Small intestine (tissue), 7 donors: ENCODE results near the gene PDE7B. TPM values are rescaled to one million over a fixed set of nuclear protein-coding genes. Genes with fewer than 3 reads are reported as not detected.

Experiments used
- DNase-seq, 2 donors: peaks; one replicate each; pipeline versions ENCODE4 v3.0.0 to v3.0.0-alpha.2; 2013
- FAIRE-seq: peaks from 2 replicates; lab custom pipeline; 2012; peaks lifted over from hg19 to GRCh38; lab: Jason Lieb, UNC
- H3K27ac ChIP-seq, 3 donors: one replicate each; pipeline ENCODE4 v1.5.1; 2013; ENCODE audit warnings: low read length in 2 of 3, mild to moderate bottlenecking in 2 of 3, control low read depth in 1 of 3, inconsistent platforms in 1 of 3, low read depth in 1 of 3, moderate library complexity in 1 of 3
- H3K27me3 ChIP-seq, 3 donors: one replicate each; pipeline ENCODE4 v1.6.1; 2013; ENCODE audit warnings: low read length in 3 of 3, inconsistent platforms in 1 of 3; ENCODE audit not compliant: control insufficient read depth in 3 of 3, insufficient read depth in 3 of 3
- H3K36me3 ChIP-seq, 3 donors: one replicate each; pipeline ENCODE4 v1.6.1; 2013; ENCODE audit warnings: low read length in 3 of 3, inconsistent platforms in 1 of 3, low read depth in 1 of 3, mild to moderate bottlenecking in 1 of 3, moderate library complexity in 1 of 3; ENCODE audit not compliant: control insufficient read depth in 3 of 3, insufficient read depth in 2 of 3
- H3K4me1 ChIP-seq, 3 donors: one replicate each; pipeline ENCODE4 v1.6.1; 2013; ENCODE audit warnings: low read length in 2 of 3, inconsistent platforms in 1 of 3, low read depth in 1 of 3, mild to moderate bottlenecking in 1 of 3, moderate library complexity in 1 of 3; ENCODE audit not compliant: control insufficient read depth in 3 of 3, insufficient read depth in 2 of 3
- H3K4me3 ChIP-seq, 3 donors: one replicate each; pipeline ENCODE4 v1.5.1; 2013; ENCODE audit warnings: low read length in 3 of 3, control low read depth in 1 of 3, inconsistent platforms in 1 of 3, low read depth in 1 of 3, mild to moderate bottlenecking in 1 of 3, moderate library complexity in 1 of 3
- H3K9me3 ChIP-seq, 2 donors: one replicate each; pipeline ENCODE4 v1.6.1; 2013; ENCODE audit warnings: low read depth in 1 of 2, low read length in 1 of 2; ENCODE audit not compliant: control insufficient read depth in 2 of 2, insufficient read depth in 1 of 2
- WGBS, 3 donors: extraction: QIAGEN DNeasy Blood & Tissue Kit; methylation state at CpG; one replicate each; pipeline ENCODE4 v1.1.7; 2013; 5-methylcytosine and 5-hydroxymethylcytosine counted together
- polyA plus RNA-seq, 4 donors: library from polyadenylated mRNA; stranded (reverse) in 3 of 4; unstranded in 1 of 4; fragments of 200-250 nt in 3 of 4; fragments of 120-200 nt in 1 of 4; gene quantifications; one replicate each; pipeline versions ENCODE4 v1.2.1 to v1.2.3, GENCODE V29; 2013
- donor health status: healthy with polysubstance abuse.
- donor health status: control.
- donor health status: control.
- donor health status: Bipolar disorder and iron deficiency.
- donor health status: healthy.

The PDE7B gene
- polyA plus RNA-seq, 4 donors, result 0.22 to 1.4 (median 0.82) TPM

DNA sequence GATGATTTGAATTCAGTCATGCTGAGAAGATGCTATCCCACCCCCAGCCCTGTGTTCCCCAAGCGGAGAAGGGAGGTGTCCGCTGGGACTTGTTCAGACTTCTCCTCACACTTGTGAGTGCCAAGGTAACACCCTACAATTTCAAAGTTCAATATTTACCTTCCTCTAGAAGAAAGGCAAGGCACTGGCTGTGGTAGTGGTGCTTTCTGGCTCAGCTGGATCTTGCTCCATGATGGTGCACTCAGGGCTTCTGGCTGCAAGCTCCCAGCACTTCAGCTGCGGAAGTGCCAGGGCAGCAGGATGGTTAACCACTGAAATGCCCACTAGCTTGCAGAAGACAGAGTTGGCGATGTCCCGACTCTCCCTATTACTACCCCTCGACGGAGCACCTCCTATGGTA lies 263.2 kb downstream of the PDE7B start:
- no peak for FAIRE-seq

GRCh38 chr6:136115941-136116340 lies 264.4 kb downstream of the PDE7B start:
- Histone ChIP-seq H3K9me3 (no peaks in the 10 kb centered on the region), H3K36me3 (no peaks in the 10 kb centered on the region), H3K4me1 (peaks cover 0 to 3% (median 0%) of the 10 kb centered on the region in 3 donors), H3K27ac (no peak overlapping the region), H3K4me3 (no peak overlapping the region), H3K27me3 (no peaks in the 10 kb centered on the region)
- WGBS, 3 donors, result 28 to 67% (median 35%) methylated on average over 1 of the region's 1 CpG
- FAIRE-seq, result no peak
- DNase-seq, result no peak

More for the DNA sequence above, 263.2 kb downstream of the PDE7B start:
- no peaks in the 10 kb centered on the region for H3K27me3 ChIP-seq
- no peak for DNase-seq
- H3K4me3 ChIP-seq, result no peak overlapping the region
- 92 to 94% (median 93%) methylated on average over 7 of the region's 7 CpGs for WGBS, 3 donors
- no peak overlapping the region for H3K27ac ChIP-seq
- no peaks in the 10 kb centered on the region for H3K36me3 ChIP-seq
- no peaks in the 10 kb centered on the region for H3K9me3 ChIP-seq
- H3K4me1 ChIP-seq, result peaks cover 0 to 3% (median 0%) of the 10 kb centered on the region in 3 donors

GRCh38 chr6:136117081-136117480 lies 265.6 kb downstream of the PDE7B start:
- no peaks in the 10 kb centered on the region for H3K36me3 ChIP-seq
- H3K4me3 ChIP-seq, result no peak overlapping the region
- 63 to 76% (median 67%) methylated on average over 2 of the region's 2 CpGs for WGBS, 3 donors
- H3K9me3 ChIP-seq, result no peaks in the 10 kb centered on the region
- DNase-seq, result no peak
- no peak overlapping the region for H3K27ac ChIP-seq
- H3K27me3 ChIP-seq, result no peaks in the 10 kb centered on the region
- peaks cover 0 to 3% (median 0%) of the 10 kb centered on the region in 3 donors for H3K4me1 ChIP-seq
- no peak for FAIRE-seq

DNA sequence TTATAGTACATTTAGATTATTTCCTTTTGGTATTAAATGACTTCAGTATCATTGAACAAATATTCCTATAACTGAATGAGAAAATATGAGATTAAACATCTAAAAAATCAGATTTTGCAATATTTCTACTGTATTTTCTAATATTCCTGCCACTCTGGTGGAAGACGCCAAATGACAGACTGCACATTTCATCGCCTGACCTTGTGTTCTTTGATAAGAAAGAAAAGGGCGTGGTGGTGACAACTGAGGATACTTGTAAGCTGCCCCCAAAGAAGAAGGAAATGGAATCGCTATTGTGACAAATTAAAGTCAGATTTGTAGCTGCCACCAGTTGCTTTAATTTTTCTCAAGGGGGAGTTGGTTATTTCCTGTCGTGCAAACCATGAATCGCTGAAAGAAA lies 267.3 kb downstream of the PDE7B start:
- no peaks in the 10 kb centered on the region for H3K9me3 ChIP-seq
- no peaks in the 10 kb centered on the region for H3K36me3 ChIP-seq
- H3K4me1 ChIP-seq, result peaks cover 0 to 3% (median 0%) of the 10 kb centered on the region in 3 donors
- H3K4me3 ChIP-seq, result no peak overlapping the region
- no peaks in the 10 kb centered on the region for H3K27me3 ChIP-seq
- FAIRE-seq (no peak), DNase-seq (no peak)
- no peak overlapping the region for H3K27ac ChIP-seq
- 74 to 89% (median 83%) methylated on average over 6 of the region's 6 CpGs for WGBS, 3 donors

DNA sequence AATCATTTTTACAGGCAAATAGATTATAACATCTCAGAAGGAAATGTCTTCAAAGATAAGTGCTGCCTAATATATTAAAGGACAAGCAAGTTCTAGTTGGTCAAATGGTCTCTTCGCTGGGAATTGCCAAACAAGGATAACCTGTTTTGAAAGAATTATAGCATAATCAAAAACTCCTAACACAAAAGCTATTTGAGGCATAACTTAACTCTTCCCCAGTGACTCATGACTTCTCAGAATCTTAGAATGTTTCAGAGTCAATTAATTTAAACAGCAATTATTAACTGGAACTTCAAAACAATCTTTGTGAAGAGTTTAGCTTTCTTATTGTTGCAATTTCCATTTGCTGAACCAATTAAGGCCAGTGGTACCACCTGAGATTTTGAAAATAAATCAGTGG lies 272.0 kb downstream of the PDE7B start:
- no peak overlapping the region for H3K4me3 ChIP-seq
- no peaks in the 10 kb centered on the region for H3K36me3 ChIP-seq
- DNase-seq (no peak), FAIRE-seq (no peak)
- H3K9me3 ChIP-seq, result no peaks in the 10 kb centered on the region
- no peaks in the 10 kb centered on the region for H3K27me3 ChIP-seq
- 59 to 74% (median 64%) methylated on average over 1 of the region's 1 CpG for WGBS, 3 donors
- no peaks in the 10 kb centered on the region for H3K4me1 ChIP-seq
- no peak overlapping the region for H3K27ac ChIP-seq

DNA sequence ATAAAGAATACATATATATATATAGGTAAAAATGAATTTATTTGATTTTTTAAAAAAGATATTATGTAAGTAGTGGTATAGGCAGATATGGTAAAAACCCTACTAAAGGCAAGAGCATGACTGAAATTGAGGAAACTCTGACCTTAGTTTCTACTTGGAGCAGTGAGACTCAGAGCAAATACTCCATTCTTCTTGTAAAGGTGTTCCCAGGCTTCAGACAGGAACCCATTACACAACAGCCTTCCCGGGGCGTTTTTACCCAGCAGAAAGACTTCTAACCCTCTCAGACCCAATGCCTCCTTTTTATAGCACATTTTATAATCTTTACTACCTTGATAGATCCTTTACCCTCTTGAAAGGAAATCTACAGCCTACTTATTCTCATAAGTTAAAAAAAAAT lies 274.1 kb downstream of the PDE7B start:
- no peaks in the 10 kb centered on the region for H3K9me3 ChIP-seq
- DNase-seq (no peak), FAIRE-seq (no peak)
- no peaks in the 10 kb centered on the region for H3K4me1 ChIP-seq
- H3K27ac ChIP-seq, result no peak overlapping the region
- H3K36me3 ChIP-seq, result no peaks in the 10 kb centered on the region
- H3K27me3 ChIP-seq, result no peaks in the 10 kb centered on the region
- WGBS, 3 donors, result 78 to 93% (median 81%) methylated on average over 2 of the region's 2 CpGs
- no peak overlapping the region for H3K4me3 ChIP-seq

- H3K9me3 ChIP-seq, result no peaks in the 10 kb centered on the region
- H3K4me3 ChIP-seq, result no peak overlapping the region
- 30 to 53% (median 40%) methylated on average over 2 of the region's 2 CpGs for WGBS, 3 donors
- no peaks in the 10 kb centered on the region for H3K27me3 ChIP-seq
- no peak overlapping the region for H3K27ac ChIP-seq
- FAIRE-seq (no peak), DNase-seq (no peak)
- H3K4me1 ChIP-seq, result no peaks in the 10 kb centered on the region
- no peaks in the 10 kb centered on the region for H3K36me3 ChIP-seq
Observed at GRCh38 chr6:136127873-136128272, 276.4 kb downstream of the PDE7B start.

- Histone ChIP-seq H3K27me3 (no peaks in the 10 kb centered on the region), H3K4me3 (no peak overlapping the region), H3K4me1 (no peaks in the 10 kb centered on the region), H3K27ac (no peak overlapping the region), H3K9me3 (no peaks in the 10 kb centered on the region), H3K36me3 (no peaks in the 10 kb centered on the region)
- 68 to 81% (median 70%) methylated on average over 3 of the region's 3 CpGs for WGBS, 3 donors
- DNase-seq, result no peak
- no peak for FAIRE-seq
Observed at GRCh38 chr6:136129365-136129764, 277.9 kb downstream of the PDE7B start.

- H3K27me3 ChIP-seq, result no peaks in the 10 kb centered on the region
- H3K9me3 ChIP-seq, result no peaks in the 10 kb centered on the region
- no peak for FAIRE-seq
- no peaks in the 10 kb centered on the region for H3K36me3 ChIP-seq
- H3K4me3 ChIP-seq, result no peak overlapping the region
- DNase-seq, result no peak
- WGBS, 3 donors, result 87 to 88% (median 87%) methylated on average over 5 of the region's 5 CpGs
- H3K27ac ChIP-seq, result no peak overlapping the region
- no peaks in the 10 kb centered on the region for H3K4me1 ChIP-seq
Observed at GRCh38 chr6:136134268-136134667, 282.8 kb downstream of the PDE7B start.
